ENCODE measurements around the gene C22orf31. TPM values are rescaled to one million over a fixed set of nuclear protein-coding genes. Genes with fewer than 3 reads are reported as not detected.

C22orf31 gene
- total RNA-seq, 1 donor from 2014 or later: not detected

DNA sequence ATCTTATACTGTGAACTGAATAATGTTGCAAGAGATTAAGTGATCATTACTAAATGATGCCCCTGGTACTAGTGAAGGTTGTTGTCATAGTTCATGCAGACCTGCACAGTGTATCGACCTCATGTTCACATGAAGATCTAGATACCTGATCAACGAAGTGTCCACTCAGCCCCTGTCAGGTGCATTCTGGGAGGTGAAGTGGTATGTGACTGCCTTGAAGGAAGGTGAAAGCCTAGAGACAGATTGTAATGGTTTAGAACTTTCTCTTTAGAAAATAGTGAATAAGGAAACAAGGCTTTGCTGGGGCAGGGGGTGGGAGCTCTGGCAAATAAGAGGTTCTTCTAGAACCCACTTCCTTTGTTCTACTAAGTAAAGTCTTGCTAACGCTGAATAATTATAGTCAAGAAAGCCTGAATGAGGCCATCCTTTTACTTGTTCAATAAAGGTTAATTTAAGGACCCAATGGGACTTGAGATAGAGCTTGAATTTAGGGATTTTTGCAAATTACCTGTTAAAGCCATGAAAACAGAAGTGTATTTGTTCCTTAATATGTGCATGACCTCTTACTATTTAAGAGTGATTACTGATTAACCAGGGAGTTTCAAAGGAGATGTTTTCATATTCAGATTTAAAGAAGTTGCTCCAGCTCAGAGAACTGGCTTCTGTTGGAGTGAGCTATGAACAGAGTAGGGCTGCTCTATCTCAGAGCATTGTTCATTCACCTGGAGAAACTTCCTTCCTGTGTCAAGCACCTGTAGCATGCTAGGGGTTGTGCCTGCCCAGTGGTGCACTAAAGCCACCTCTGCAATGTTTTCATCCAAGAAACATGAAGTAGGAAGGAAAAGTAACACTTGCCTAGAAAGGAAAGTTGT lies 45.3 kb downstream of the C22orf31 start:
- no peak for DNase-seq
- Mint-ChIP-seq H3K36me3 (ENCODE audit: low read depth) (peaks cover 2% of the 10 kb centered on the region), H3K4me1 (peaks cover 6% of the 10 kb centered on the region), H3K9me3 (peaks cover 9% of the 10 kb centered on the region), H3K4me3 (no peak overlapping the region), H3K27me3 (peaks cover 33% of the 10 kb centered on the region), H3K27ac (peak overlapping the region; percentile 49)
- intact Hi-C loops (cut with micrococcal nuclease): no loop called here

GRCh38 chr22:29014773-29015172 lies 46.9 kb downstream of the C22orf31 start:
- Mint-ChIP-seq H3K4me3 (no peak overlapping the region), H3K36me3 (ENCODE audit: low read depth) (peaks cover 2% of the 10 kb centered on the region)

GRCh38 chr22:29014293-29014692 lies 47.3 kb downstream of the C22orf31 start:
- intact Hi-C loops (cut with micrococcal nuclease): no loop called here
- H3K27me3 Mint-ChIP-seq: peaks cover 31% of the 10 kb centered on the region
- DNase-seq: no peak
- no peak overlapping the region for H3K27ac Mint-ChIP-seq
- no peak overlapping the region for H3K4me3 Mint-ChIP-seq
- H3K9me3 Mint-ChIP-seq: peaks cover 9% of the 10 kb centered on the region
- H3K36me3 Mint-ChIP-seq (ENCODE audit: low read depth): peaks cover 2% of the 10 kb centered on the region
- H3K4me1 Mint-ChIP-seq: peaks cover 6% of the 10 kb centered on the region

More at GRCh38 chr22:29014773-29015172, 46.9 kb downstream of the C22orf31 start:
- Mint-ChIP-seq H3K4me1 (peaks cover 6% of the 10 kb centered on the region), H3K9me3 (peaks cover 9% of the 10 kb centered on the region), H3K27ac (no peak overlapping the region), H3K27me3 (peaks cover 36% of the 10 kb centered on the region)
- DNase-seq: no peak
- intact Hi-C loops (cut with micrococcal nuclease): no loop called here

DNA sequence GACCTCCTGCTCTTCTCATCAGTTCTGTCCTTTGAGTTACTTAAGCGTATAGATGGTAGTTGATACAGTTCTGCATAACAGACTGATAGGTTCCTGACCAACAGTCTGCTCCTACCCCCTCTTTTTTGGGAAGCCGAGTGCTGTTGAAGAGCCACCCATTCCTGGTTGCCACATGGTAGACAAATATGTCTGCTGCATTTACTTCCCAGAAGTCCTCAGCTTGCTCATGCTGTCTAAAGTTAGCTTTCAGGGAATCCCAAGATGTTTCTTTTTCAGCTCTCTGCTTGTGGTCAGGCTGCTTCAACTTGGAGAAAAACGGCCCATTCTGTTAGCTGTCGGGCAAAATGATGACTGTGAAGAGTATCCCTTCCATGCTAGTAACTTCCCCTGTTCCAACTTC lies 48.7 kb downstream of the C22orf31 start:
- Mint-ChIP-seq H3K9me3 (peaks cover 4% of the 10 kb centered on the region), H3K27me3 (peaks cover 28% of the 10 kb centered on the region), H3K4me1 (peaks cover 6% of the 10 kb centered on the region), H3K4me3 (no peak overlapping the region), H3K36me3 (ENCODE audit: low read depth) (no peaks in the 10 kb centered on the region), H3K27ac (no peak overlapping the region)
- no peak for DNase-seq
- intact Hi-C loops (cut with micrococcal nuclease): no loop called here

DNA sequence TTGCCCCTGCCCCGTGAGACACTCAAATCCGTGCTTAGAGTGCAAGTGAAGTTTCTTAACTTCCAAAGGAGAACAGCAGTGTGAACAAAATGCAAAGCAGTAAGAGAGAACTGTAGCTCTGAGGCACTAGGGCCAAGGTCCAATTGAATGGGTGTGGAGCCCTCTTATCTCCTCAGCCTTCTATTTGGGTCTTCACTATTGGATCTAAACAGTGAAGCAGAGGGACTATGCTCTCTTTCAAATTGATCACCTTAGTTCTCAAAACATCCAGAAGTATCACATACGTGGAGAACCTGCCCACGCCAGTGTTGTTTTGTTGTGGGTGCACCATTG lies 49.6 kb downstream of the C22orf31 start:
- Mint-ChIP-seq H3K27me3 (peaks cover 22% of the 10 kb centered on the region), H3K4me3 (no peak overlapping the region), H3K36me3 (ENCODE audit: low read depth) (no peaks in the 10 kb centered on the region), H3K9me3 (no peaks in the 10 kb centered on the region), H3K4me1 (peaks cover 6% of the 10 kb centered on the region), H3K27ac (no peak overlapping the region)
- DNase-seq: no peak
- intact Hi-C loops (cut with micrococcal nuclease): no loop called here

DNA sequence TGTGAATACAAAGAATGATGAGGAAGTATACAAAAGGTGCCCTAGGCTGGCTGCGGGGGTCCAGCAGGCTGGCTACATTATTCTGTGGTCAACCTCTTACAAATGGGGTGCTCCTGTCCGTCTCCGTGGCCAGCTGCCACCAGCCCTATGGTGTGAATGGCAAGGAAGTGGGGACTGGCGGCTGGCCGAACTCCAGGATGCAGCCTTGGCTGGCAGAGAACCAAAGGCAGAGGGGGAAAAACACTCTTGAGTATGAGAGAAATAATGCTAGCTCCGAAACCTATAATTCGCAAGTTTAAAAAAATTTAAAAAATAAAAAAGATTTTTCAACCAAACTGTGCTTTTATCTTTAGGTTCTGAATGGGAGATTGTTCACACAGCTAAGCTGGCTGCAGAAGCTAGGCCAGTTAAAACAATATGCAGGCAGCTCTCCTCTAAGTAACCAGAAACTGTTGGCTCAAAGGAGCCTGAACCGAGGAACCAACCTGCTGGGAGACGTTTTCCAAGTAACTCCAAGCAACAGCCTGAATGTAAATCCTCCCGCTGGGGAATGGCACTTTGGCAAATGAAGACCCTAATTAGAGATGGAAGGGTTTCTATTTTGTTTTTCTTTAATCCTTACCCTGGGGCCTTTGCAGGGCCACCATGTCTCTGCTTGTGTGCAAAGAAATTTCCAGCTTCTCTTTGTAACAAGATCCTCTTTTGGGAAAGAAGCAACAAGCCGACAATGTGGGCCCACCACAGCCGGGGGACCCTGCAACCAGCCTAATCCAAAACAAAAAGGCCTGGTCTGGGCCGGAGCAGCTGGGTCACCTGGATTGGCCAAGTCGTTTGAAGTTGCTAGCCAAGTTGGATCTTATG lies 50.2 kb downstream of the C22orf31 start:
- Mint-ChIP-seq H3K27ac (no peak overlapping the region), H3K36me3 (ENCODE audit: low read depth) (no peaks in the 10 kb centered on the region), H3K27me3 (peaks cover 26% of the 10 kb centered on the region), H3K4me1 (peaks cover 6% of the 10 kb centered on the region), H3K4me3 (no peak overlapping the region), H3K9me3 (no peaks in the 10 kb centered on the region)
- DNase-seq: no peak
- intact Hi-C loops (cut with micrococcal nuclease): no loop called here

DNA sequence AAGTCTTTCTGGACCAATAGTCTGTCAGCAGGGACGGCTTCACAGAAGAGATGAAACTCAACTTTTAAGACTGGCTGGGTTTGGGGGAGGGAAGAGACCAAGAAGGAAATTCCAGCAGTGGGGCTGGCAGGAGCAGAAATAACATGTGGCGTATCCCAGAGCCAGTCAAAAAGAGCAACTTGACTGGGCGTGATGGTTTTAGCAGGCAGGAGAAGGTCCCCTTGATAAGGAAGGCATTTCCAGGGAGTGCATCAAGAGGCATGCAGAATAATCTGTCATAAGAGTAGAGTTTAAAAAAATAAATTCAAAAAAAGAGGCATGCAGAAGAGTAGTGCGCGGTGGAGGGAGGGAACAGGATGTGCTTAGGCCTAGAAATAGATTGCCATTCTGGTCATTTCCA lies 52.5 kb downstream of the C22orf31 start:
- no peaks in the 10 kb centered on the region for H3K9me3 Mint-ChIP-seq
- peaks cover 33% of the 10 kb centered on the region for H3K27me3 Mint-ChIP-seq
- intact Hi-C loops (cut with micrococcal nuclease): no loop called here
- DNase-seq: no peak
- no peak overlapping the region for H3K4me3 Mint-ChIP-seq
- H3K36me3 Mint-ChIP-seq (ENCODE audit: low read depth): no peaks in the 10 kb centered on the region
- H3K4me1 Mint-ChIP-seq: no peaks in the 10 kb centered on the region
- no peak overlapping the region for H3K27ac Mint-ChIP-seq

Other genes starting within 250 kb of the C22orf31 start
- 2.0 and 2.3 TPM in 2 replicates for gene ZNRF3, start 178.3 kb downstream of the C22orf31 start, total RNA-seq
- gene KREMEN1, start 11.2 kb upstream of the C22orf31 start, total RNA-seq: not detected in 2 replicates
- not detected in 2 replicates for gene EMID1, start 144.1 kb upstream of the C22orf31 start, total RNA-seq
- 49.5 and 51.9 TPM in 2 replicates for gene RHBDD3, start 206.2 kb upstream of the C22orf31 start, total RNA-seq
- gene EWSR1, start 206.4 kb upstream of the C22orf31 start, total RNA-seq: 445 and 446 TPM in 2 replicates
- gene GAS2L1, start 244.8 kb upstream of the C22orf31 start, total RNA-seq: 1.5 and 2.6 TPM in 2 replicates